ENCODE results near the gene IGF2BP3.
"Not testable (repeated sequence)": the region's sequence is repeated elsewhere in the genome, so short reads cannot be mapped to it uniquely, and the experiment has no call there.

The IGF2BP3 gene

DNA sequence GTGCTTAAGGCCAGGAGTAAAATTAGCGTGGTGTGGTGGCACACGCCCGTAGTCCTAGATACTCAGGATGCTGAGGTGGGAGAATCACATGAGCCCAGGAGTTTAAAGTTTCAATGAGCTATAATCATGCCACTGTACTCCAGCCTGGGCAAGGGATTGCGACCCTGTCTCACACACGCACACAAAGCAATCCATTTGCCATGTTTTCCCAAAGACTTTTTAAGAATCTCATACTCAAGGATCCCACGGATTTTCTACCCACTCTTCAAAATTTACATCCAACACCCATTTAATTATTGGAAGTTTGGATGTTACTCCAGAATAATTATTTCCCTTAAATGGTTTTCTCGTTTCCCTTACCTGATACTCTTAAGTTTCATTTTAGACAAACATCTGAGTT lies 47.9 kb downstream of the IGF2BP3 start:
- DNase-seq (ENCODE audit: low read depth in 2 of 2): no peak

DNA sequence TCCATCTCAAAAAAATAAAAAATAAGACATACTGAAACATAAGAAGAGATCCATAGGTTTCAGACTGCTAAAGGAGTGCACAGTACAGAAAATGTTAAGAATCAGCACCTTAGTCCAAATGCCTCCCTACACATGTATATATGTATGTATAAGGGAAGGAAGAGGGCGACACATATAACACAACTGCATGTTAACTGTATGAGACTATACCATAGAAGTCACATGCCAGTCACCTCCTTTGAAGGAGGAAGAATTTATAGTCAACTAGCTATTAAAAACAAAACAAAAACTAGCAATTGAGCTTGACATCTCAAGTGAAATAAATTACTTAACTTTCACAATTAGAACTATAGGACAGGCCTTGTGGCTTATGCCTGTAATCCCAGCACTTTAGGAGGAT lies 50.4 kb downstream of the IGF2BP3 start:
- no peak for DNase-seq (ENCODE audit: low read depth in 2 of 2)

DNA sequence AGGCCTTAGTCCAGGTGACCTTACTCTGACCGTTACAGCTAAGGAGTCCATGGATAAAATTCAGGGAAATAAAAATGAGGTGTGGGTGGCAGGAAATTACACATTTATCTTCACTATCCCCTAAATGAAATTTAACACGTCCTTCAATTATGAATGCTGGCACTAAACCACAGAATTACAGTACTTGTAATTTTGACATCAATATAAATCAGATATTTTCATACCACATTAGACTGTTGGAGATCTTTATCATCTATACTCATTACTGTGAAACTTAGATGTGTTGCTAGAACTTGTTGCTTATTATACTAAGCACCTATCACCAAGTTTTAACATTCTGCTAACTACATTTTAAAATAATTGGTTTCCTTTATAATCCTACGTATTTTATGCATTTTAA lies 51.1 kb downstream of the IGF2BP3 start:
- no peak for DNase-seq (ENCODE audit: low read depth in 2 of 2)

DNA sequence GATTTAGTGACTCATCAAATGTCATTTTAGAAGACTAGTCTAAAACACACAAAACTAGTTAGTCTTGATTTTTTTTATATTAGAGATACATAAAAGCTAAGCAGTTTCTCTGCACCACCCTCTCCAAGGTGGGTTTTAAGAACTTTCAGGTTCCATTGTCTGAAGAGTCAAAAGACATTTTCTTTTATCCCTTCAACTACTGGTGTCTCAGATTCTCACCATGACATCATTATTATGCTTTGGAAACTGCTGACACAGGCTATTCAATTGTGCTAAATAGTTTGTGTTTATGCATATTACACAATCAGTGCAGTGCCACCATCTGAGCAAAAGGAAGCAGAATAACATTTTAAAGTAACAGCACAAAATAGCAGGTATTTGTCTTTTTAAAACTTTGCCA lies 52.2 kb downstream of the IGF2BP3 start:
- no peak for DNase-seq (ENCODE audit: low read depth in 2 of 2)

DNA sequence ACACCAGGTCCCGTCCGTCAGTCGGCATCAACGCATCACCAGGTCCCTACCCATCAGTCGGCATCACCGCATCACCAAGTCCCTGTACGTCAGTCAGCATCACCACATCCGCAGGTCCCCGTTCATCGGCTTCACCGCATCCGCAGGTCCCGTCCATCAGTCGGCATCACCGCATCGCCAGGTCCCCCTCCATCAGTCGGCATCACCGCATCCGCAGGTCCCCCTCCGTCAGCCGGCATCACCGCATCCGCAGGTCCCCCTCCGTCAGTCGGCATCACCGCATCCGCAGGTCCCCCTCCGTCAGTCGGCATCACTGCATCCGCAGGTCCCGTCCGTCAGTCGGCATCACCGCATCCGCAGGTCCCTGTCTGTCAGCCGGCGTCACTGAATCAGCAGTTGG lies 55.1 kb downstream of the IGF2BP3 start:
- no peak for DNase-seq (ENCODE audit: low read depth in 2 of 2)

DNA sequence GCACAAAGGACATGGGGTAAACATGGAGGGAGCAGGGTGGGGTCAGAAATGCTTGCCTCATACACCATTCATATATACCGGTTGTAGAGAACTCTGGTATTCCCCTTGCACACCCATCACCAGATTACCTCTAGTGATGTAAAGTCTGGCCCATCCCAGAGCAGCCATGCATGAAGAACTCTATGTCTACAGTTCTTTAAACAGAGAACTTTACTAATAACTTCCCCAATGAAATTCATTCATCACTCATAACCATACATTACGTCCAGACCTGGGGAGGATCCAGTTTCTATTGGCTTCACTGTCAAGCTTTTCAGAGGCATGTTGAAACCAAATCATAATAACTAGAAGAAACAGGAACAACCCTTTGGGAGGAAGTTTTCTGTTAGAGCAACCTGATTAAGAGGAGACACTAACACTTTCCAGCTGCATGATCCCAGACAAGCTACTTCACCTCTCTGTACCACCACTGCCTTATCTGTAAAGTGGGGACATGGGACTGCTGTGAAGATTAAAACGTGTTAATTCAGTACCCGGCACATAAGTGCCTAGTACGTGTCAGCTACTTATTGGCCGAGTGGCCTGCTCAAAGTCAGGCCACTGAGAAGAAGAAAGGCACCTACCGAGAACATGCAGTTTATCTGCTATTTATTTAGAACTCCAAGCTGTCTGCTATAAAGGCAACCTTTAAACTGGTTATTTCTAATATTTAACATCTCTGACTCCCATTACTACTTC lies 59.7 kb downstream of the IGF2BP3 start:
- no peak for DNase-seq (ENCODE audit: low read depth in 2 of 2)

DNA sequence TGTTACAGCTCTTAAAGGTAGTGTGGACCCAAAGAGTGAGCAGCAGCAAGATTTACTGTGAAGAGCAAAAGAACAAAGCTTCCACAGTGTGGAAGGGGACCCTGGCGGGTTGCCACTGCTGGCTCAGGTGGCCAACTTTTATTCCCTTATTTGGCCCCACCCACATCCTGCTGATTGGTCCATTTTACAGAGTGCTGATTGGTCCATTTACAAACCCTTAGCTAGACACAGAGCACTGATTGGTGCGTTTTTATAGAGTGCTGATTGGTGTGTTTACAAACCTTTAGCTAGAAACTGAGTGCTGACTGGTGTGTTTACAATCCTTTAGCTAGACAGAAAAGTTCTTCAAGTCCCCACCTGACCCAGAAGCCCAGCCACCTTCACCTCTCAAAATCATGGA lies 63.7 kb downstream of the IGF2BP3 start:
- DNase-seq (ENCODE audit: low read depth in 2 of 2): not testable (repeated sequence)

DNA sequence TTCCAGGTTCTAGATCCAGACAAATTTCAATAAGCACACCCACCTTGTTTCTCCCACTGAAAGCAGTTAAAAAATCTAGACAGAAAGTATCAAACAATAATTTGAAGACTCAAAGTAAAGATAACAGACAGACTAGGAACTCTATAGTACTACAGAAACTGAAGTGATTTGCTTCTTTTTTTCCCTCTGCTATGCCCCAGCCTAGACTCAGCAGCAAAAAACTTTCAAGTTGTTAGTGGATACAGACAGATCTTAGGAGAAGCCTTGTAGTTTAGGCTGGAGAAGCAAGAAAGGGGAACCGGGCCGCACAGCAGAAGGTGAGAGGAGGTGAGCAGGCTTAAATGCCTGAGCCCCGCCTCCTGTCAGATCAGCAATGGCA lies 65.1 kb downstream of the IGF2BP3 start:
- no peak for DNase-seq (ENCODE audit: low read depth in 2 of 2)

DNA sequence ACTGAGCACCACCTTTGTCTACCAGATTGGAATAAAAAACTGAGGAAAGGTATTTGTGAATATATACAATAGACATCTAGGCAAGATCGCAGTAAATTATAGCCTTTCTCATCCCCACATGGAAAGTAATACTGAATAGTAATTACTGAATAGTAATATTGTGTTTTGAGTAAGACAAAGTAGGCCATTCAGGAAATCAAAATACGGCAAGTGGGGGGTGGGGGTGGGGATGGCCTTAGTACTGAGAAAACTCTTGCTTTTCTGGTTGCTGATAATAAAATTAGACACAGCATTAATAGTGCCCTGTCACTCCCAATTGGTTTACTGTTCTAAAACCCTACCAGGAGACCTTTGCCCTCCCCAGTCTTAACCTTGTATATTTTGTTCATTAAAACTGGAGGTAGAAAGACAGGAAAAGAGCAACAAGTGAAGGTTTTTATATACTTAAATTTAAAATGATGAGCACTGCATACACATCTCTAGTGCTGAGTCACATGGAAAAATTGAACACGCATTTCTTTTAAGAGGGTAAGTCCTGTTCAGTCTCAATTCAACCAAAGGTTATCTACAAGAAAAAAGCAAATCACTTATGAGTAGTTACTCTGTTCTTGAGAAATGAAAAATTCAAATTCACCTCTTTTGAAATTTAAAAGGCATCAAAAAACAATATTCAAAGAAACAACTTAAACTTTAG lies 65.6 kb downstream of the IGF2BP3 start:
- peak in 1 of 2 donors; percentile 12 for DNase-seq (ENCODE audit: low read depth in 2 of 2)

DNA sequence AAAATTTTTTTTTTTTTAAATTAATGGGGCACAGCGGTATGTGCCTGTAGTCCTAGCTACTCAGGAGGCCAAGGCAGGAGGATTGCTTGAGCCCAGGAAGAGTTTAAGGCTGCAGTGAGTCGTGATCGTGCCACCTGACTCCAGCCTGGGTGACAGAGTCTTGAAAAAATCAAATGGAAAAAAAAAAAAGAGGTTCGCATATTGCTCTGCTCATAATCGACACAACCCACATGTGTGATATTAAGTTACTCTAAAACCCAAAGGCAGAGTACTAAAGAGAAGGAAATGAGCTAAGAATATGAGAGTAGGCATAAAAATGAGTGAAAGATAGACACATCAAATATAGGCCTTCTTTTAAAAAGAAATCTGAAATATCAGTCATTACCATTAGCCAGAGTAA lies 66.3 kb downstream of the IGF2BP3 start:
- no peak for DNase-seq (ENCODE audit: low read depth in 2 of 2)

DNA sequence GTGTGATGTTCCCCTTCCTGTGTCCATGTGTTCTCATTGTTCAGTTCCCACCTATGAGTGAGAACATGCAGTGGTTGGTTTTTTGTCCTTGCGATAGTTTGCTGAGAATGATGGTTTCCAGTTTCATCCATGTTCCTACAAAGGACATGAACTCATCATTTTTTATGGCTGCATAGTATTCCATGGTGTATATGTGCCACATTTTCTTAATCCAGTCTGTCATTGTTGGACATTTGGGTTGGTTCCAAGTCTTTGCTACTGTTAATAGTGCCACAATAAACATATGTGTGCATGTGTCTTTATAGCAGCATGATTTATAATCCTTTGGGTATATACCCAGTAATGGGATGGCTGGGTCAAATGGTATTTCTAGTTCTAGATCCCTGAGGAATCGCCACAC lies 72.2 kb downstream of the IGF2BP3 start:
- not testable (repeated sequence) for DNase-seq (ENCODE audit: low read depth in 2 of 2)

DNA sequence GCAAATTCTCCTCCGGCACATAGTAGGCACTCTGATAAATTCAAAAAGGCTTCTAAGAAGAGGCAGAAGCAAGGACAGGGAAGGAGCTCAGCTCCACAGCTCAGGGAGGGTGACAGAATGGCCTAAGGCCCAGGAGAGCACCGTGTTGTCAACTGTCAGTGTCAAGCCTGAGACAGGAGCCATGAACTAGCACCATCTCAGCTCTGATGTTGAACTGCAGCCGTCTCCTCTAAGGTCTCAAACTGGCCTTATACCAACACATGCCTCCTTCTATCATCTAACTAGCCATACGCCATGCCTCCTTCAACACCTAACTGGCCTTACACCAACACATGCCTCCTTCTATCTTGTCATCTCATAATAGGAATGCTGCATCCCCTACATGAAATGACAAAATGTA lies 73.0 kb downstream of the IGF2BP3 start:
- DNase-seq (ENCODE audit: low read depth in 2 of 2): no peak

DNA sequence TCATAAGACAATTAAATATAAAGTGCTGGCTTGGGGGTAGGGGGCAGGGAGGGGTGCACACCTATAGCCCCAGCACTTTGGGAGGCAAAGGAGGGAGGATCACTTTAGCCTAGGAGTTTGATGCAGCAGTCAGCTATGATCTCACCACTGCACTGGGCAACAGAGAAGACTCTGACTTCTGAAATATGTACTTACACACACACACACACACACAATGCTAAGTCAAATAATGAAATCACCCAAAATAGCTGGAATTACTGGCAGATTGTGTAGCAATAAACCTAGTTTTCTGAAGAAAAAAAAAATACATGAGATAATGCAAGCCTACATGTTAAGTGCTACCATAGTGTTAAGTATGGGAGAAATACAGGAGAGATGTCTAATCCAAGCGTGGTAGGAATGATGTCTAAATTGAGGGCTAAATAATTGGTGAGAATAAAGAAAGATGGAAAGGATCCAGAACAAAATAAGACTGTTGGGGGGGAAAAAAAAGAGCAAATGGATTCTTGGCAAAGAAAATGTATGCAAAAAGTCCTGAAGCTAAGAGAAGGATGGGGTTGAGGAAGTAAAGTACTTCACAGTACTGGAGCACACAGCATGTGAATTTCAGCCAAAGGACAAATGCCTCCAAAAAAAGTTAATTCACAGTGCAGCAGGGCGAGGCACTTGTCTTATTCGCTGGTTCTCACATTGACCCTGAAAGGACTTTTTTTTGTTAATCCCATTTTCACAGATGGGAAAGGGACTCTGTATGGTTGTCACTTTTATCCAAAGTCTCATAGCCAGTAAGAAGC lies 73.9 kb downstream of the IGF2BP3 start:
- DNase-seq (ENCODE audit: low read depth in 2 of 2): no peak

DNA sequence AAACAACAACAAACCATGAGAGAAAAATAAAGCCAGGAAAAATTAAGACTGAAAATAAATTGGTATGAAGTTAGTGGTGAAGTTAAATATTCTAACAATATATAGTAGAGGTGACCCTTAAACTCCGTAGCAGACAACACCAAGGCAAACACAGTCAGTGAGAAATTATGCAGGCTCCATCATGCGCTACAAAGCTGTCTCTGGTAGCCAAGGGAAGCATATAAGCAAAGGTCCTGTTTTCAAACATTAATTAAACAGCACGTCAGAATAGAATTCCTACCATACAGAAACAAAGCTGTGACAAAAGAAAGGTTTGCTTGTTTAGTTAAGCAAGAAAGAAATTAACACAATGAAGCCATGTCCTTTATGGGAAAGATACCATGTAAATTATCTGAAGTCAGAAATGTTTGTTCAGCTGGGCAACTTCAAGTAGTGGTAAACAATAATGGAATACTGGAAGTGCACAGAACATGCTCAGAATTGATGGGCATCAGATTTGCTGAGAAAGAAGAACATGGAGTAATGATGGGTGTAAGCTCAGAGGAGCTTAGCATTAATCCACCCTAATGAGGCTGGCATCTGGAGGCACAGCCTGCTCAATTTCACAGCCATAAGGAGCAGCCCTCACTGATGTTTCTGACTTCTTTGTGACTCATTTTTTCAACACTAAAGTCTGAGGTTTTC lies 75.7 kb downstream of the IGF2BP3 start:
- DNase-seq (ENCODE audit: low read depth in 2 of 2): no peak

DNA sequence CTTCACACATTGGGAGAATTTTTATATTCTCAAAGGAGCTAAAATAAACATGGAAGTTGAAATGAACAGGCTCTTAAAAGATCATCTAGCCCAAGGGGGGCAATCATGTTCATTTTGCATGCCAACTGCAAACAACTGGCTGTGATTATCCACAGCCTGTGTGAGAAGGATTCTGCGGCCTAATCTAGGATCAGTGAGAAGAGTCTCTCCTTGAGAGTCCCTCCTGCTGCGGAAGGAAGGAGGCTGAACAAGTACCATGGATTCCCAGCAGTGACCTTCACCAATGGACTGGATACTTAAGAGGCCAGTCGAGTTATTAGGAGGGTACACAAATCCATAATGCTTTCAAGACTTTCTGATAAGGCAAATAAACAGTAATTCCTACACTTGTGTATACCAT lies 76.7 kb downstream of the IGF2BP3 start:
- no peak for DNase-seq (ENCODE audit: low read depth in 2 of 2)

DNA sequence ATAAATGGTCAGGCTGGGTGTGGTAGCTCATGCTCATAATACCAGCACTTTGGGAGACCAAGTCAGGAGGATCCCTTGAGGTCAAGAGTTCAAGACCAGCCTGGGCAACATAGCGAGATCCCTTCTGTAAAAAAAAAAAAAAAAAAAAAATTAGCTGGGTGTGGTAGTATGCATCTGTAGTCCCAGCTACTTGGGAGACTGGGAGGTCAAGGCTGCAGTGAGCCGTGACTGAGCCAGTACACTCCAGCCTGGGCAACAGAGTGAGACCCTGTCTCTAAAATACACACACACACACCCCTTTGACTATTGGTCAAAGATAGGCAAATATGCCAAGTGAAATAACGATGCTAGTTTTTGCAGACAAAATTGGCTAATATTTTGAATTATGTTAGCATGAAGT lies 80.6 kb downstream of the IGF2BP3 start:
- no peak for DNase-seq (ENCODE audit: low read depth in 2 of 2)

DNA sequence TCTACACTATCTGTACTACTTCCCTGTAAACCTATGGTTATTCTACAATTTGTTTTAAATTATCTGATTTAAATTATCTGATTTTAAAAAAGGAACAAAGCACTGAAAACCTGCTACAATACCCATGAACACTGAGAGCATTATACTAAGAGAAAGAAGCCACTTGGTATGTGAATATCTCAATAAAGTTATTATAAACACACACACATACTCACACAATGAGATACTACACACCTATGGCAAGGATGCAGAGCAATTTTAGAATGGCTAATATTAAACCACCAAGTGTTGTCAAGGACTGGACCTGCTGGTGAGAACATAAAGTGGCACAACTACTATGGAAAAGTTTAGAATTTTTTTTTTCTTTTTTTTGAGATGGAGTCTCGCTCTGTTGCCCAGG lies 82.7 kb downstream of the IGF2BP3 start:
- DNase-seq (ENCODE audit: low read depth in 2 of 2): no peak

DNA sequence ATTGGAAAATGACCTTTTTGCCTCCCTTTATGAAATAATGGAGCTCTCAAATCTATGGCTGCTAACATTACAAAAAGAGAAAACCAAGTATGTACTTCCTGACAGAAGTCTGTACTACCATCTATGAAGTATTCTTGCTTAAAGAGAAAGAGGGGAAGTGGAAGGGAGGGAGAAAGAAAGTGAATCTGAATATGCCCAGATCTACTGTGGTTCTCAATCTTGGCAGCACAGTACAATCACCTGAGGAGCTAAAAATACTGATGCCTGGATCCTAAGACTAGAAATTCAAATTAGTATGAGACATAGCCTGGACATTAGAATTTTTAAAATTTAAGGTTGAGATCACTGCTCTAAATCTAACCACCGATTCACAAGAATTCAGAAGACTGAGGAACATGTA lies 85.2 kb downstream of the IGF2BP3 start:
- no peak for DNase-seq (ENCODE audit: low read depth in 2 of 2)

DNA sequence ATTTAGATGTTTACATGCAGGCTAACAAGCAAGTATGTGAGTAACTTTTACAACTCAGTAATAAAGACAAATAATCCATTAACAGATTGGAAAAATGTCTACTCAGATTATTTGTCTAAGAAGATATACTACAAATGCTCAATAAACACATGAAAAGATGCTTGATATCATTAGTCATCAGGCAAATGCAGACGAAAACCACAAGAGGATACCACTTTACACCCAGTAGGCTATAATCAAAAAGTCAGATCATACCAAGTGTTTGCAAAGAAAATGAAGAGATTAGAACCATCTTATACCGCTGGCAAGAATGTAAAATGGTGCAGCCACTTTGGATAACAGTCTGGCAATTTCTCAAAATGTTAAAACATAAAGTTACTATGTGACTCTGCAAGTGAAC lies 87.1 kb downstream of the IGF2BP3 start:
- DNase-seq (ENCODE audit: low read depth in 2 of 2): no peak

DNA sequence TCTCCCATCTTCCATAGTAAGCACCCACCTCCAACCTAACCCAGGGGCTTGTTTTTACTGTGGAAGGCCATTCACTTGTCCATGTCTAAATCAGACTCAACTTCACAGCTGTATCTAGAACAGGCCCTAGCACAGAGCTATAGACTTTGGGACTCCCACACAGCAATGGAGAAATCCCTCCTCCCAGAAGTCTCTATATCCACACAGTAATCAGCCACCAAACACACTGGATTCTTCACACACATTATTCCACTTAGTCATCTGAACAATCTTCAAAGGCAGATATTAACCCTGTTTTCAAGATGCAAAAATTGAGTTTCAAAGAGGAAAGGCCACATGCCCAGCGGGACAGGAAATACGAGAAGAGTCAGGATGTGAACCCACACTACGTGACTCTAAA lies 89.3 kb downstream of the IGF2BP3 start:
- no peak for DNase-seq (ENCODE audit: low read depth in 2 of 2)

DNA sequence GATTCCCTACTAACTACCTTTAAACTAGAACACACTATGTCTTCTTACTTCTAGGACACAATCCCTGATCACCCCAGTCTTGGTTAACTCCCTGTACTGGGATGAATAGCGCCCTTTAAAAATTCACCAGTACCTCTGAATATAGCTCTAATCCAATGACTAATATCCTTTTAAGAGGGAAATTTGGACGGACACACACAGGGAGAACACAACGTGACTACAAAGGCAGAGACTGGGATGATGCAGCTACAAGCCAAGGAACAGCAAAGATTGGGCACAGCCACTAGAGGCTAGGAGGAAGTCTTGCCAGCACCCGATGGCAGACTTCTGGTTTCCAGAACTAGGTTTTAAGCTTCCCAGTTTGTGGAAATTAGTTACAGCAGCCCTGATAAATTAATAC lies 89.7 kb downstream of the IGF2BP3 start:
- no peak for DNase-seq (ENCODE audit: low read depth in 2 of 2)

DNA sequence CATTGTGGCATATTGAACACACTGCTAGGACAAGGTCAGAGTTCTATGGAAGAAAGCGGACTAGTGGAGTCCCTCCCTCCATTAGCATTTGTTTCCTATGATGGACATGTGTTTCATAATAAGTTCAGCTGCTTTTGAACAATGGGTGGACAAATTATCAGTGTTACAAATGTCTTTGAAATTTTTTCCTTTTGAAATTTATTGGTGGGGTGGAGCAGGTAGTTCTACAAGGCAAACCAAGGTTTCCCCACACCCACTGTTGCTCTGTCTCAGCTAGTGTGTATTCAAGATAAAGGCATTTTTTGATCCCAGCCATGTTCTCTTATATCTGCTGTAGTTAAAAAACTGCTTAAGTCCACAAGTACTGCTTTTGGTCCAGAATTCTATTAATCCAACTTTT lies 91.3 kb downstream of the IGF2BP3 start:
- DNase-seq (ENCODE audit: low read depth in 2 of 2): no peak

All from activated CD4-positive, alpha-beta T cell treated with anti-CD3 and anti-CD28 coated beads for 24 hours (primary cell).